Calu3 (cell line): ENCODE data around the gene KIRREL3. TPM values are rescaled to one million over a fixed set of nuclear protein-coding genes. Genes with fewer than 3 reads are reported as not detected.
"Not testable (repeated sequence)": the region's sequence is repeated elsewhere in the genome, so short reads cannot be mapped to it uniquely, and the experiment has no call there.

Source experiments
- BruUV-seq: library from RNA; stranded (reverse); fragments of 400-500 nt; replicated peaks from 2 replicates; lab custom pipeline; 2021; lab: Mats Ljungman, UMichigan
- CTCF ChIA-PET: fragments of 300-600 bp; sonication (Branson Sonifier 250); formaldehyde crosslinking; loops from one replicate; lab custom pipeline; 2022; ENCODE audit warnings: antibody characterized with exemption; lab: Charles Lee
- DNase-seq: peaks from one replicate; pipeline ENCODE4 v3.0.0; 2022
- H3K27ac Mint-ChIP-seq: one replicate; pipeline ENCODE4 v1.8.0; 2022; ENCODE audit warnings: mixed read lengths; ENCODE audit not compliant: unreplicated experiment
- H3K27me3 Mint-ChIP-seq: one replicate; pipeline ENCODE4 v1.8.0; 2022; ENCODE audit warnings: mixed read lengths; ENCODE audit not compliant: unreplicated experiment
- H3K36me3 Mint-ChIP-seq: one replicate; pipeline ENCODE4 v1.8.0; 2022; ENCODE audit warnings: mild to moderate bottlenecking, moderate library complexity, mixed read lengths; ENCODE audit not compliant: insufficient read depth, unreplicated experiment
- H3K4me1 Mint-ChIP-seq: one replicate; pipeline ENCODE4 v1.8.0; 2022; ENCODE audit warnings: mild to moderate bottlenecking, low read depth, mixed read lengths; ENCODE audit not compliant: unreplicated experiment
- H3K4me3 Mint-ChIP-seq: one replicate; pipeline ENCODE4 v1.8.0; 2022; ENCODE audit warnings: mild to moderate bottlenecking, low read depth, moderate library complexity, mixed read lengths; ENCODE audit not compliant: unreplicated experiment
- H3K9me3 Mint-ChIP-seq: one replicate; pipeline ENCODE4 v1.8.0; 2022; ENCODE audit warnings: low read depth, mixed read lengths; ENCODE audit not compliant: unreplicated experiment
- intact Hi-C: fragments of 100-400 bp; cut with micrococcal nuclease; formaldehyde crosslinking; loops from one replicate; pipeline ENCODE4 v1.10.0; 2022; ENCODE audit not compliant: unreplicated experiment
- total RNA-seq: library from RNA; stranded (reverse); gene quantifications from 2 replicates; pipeline ENCODE4 v1.2.3, GENCODE V29; 2022
- TF ChIP-seq, protein P1 (sequence below): fragments of 200-600 bp; IDR thresholded peaks from one replicate; pipeline ENCODE4 v1.8.0; 2022; ENCODE audit warnings: antibody characterized with exemption; ENCODE audit not compliant: unreplicated experiment

The KIRREL3 gene
- total RNA-seq, 1 experiment from 2014 or later = 0.26 TPM

DNA sequence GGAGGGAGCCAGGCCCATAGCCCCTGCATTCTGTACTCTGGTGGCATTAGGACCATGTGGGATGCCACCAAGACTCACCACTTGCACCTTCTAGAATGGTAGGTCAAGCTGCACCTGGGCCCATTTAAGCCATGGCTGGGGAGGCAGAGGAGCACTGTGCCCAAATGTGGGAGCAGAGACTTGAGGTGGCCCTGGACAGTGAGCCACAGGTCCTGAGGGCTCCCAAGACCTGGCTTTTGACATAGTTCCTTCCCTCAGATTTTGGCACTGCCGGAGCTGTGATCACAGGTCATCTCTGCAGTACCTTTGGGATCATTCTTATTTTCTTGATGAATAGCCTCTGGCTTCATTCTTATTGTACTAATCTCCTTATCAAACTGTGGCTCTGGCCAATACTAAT, 601.8 kb downstream of the KIRREL3 start:
- H3K27me3 Mint-ChIP-seq = no peaks in the 10 kb centered on the region

DNA sequence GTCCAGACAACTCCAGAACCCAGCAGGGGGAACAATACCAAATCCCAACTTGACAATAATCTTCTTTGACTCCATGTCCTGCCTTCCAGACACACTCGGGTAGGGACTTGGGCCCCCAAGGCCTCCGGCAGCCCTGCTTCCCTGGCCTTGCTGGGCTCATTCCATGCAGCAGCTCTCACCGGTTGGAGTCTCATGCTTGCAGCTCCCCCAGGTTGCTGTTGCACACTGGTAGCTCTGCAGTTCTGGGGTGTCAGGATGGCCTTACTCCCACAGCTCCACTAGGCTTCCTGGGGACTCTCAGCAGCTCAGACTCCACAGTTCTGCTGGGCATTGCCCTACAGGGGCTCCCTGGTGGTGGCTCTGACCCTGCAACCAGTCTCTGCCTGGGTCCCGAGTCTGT, 602.3 kb downstream of the KIRREL3 start:
- TF ChIP-seq, protein P1, sequence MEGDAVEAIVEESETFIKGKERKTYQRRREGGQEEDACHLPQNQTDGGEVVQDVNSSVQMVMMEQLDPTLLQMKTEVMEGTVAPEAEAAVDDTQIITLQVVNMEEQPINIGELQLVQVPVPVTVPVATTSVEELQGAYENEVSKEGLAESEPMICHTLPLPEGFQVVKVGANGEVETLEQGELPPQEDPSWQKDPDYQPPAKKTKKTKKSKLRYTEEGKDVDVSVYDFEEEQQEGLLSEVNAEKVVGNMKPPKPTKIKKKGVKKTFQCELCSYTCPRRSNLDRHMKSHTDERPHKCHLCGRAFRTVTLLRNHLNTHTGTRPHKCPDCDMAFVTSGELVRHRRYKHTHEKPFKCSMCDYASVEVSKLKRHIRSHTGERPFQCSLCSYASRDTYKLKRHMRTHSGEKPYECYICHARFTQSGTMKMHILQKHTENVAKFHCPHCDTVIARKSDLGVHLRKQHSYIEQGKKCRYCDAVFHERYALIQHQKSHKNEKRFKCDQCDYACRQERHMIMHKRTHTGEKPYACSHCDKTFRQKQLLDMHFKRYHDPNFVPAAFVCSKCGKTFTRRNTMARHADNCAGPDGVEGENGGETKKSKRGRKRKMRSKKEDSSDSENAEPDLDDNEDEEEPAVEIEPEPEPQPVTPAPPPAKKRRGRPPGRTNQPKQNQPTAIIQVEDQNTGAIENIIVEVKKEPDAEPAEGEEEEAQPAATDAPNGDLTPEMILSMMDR = no peak
- H3K9me3 Mint-ChIP-seq = no peaks in the 10 kb centered on the region
- peaks cover 8% of the 10 kb centered on the region for H3K36me3 Mint-ChIP-seq
- H3K27ac Mint-ChIP-seq = no peak overlapping the region
- no peak overlapping the region for H3K4me3 Mint-ChIP-seq
- H3K27me3 Mint-ChIP-seq = no peaks in the 10 kb centered on the region
- no peak for DNase-seq
- H3K4me1 Mint-ChIP-seq = peaks cover 3% of the 10 kb centered on the region
- BruUV-seq = no TSS peak
- intact Hi-C loops = no loop called here
- CTCF ChIA-PET = no interaction called here

More for the DNA sequence above, 601.8 kb downstream of the KIRREL3 start:
- Mint-ChIP-seq H3K27ac (no peak overlapping the region), H3K9me3 (no peaks in the 10 kb centered on the region), H3K4me3 (no peak overlapping the region), H3K4me1 (peaks cover 7% of the 10 kb centered on the region), H3K36me3 (peaks cover 13% of the 10 kb centered on the region)
- DNase-seq = no peak
- intact Hi-C loops = no loop called here
- TF ChIP-seq, protein P1 = no peak
- CTCF ChIA-PET = no interaction called here
- BruUV-seq = no TSS peak

DNA sequence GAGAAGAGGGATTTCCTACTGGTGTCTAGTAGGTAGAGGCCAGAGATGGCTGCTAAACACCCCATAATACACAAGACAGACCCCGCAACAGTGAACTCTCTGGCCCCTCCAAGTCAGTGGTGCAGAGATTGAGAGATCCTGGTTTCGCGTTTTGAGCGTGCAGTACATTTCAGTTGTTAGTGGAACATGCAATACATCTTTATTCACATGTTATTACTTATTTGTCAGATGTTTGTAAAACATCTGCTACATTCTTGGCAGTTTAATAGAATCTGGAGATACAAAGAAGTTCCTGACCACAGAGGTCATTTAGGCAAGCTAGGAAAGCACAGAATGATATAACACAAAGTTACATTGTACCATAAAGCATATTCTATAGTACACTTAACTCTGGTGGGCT, 603.6 kb downstream of the KIRREL3 start:
- intact Hi-C loops = no loop called here
- TF ChIP-seq, protein P1 = no peak
- CTCF ChIA-PET = no interaction called here
- no peak for DNase-seq
- H3K27ac Mint-ChIP-seq = no peak overlapping the region
- H3K4me1 Mint-ChIP-seq = no peaks in the 10 kb centered on the region
- no peaks in the 10 kb centered on the region for H3K9me3 Mint-ChIP-seq
- no peaks in the 10 kb centered on the region for H3K27me3 Mint-ChIP-seq
- H3K4me3 Mint-ChIP-seq = no peak overlapping the region
- H3K36me3 Mint-ChIP-seq = peaks cover 4% of the 10 kb centered on the region
- no TSS peak for BruUV-seq

DNA sequence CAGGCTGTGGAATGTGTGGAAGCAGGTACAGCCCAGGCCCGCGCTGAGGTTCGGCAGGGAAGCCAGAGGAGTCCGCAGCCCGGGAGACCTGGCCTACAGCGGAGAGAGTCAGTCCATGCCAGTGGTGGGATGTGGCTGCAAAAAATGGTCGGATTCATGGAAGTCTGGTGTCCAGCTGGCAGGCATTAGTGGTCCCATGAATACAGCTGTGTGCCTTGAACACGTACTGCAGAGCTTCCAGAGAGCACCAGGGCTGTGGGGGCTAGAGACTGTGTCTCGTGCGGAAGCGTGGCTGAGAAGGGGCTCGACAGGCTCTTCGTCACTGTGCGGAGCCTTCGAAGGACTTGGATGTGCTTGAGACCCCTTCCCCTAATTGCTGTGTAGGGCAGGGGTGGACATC, 604.3 kb downstream of the KIRREL3 start:
- H3K9me3 Mint-ChIP-seq, H3K27me3 Mint-ChIP-seq, H3K4me1 Mint-ChIP-seq, BruUV-seq, CTCF ChIA-PET, H3K4me3 Mint-ChIP-seq, intact Hi-C loops, H3K27ac Mint-ChIP-seq, H3K36me3 Mint-ChIP-seq, DNase-seq: not testable (repeated sequence)

DNA sequence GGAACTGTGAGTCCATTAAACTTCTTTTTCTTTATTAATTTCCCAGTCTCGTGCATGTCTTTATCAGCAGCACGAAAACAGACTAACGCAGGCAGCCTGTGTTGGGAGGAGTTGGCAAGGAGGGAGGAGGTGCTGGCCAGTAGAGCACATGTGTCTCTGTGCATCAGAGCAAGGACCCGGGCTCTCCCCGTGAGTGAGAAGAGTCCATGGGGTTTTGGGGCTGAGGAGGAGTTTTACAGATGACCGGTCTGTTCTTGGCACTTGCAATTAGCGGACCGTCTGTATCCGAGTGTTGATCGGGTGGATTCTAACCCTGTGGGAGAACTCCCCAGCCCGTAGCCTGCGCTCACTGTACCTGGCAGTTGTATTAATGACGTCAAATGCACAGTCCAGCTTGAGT, 604.8 kb downstream of the KIRREL3 start:
- CTCF ChIA-PET, H3K4me1 Mint-ChIP-seq, H3K4me3 Mint-ChIP-seq, intact Hi-C loops, DNase-seq, H3K36me3 Mint-ChIP-seq, BruUV-seq, H3K27me3 Mint-ChIP-seq, H3K9me3 Mint-ChIP-seq, H3K27ac Mint-ChIP-seq: not testable (repeated sequence)

DNA sequence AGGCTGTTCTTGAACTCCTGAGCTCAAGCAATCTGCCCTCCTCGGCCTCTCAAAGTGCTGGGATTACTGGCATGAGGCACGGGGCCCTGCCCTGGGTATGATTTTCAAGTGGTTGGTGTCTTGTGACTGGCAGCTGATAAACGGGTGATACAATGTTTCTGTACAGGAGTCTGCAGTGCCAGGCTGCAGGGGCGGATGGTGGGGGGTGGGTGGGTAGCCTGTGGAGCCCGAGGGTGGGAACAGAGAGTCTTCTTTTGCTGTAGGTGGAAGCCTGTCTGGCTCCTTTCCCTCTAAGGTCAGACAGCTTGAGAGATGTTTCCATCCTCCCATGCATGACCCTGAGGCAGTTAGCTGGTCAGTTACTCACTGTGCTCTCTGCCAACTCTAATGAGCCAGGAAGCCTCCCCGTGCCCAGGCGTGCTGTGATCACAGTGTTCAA, 605.9 kb downstream of the KIRREL3 start:
- intact Hi-C loops = not testable (repeated sequence)

More for the DNA sequence above, 605.9 kb downstream of the KIRREL3 start:
- CTCF ChIA-PET, H3K4me1 Mint-ChIP-seq, H3K27ac Mint-ChIP-seq, H3K27me3 Mint-ChIP-seq, H3K4me3 Mint-ChIP-seq, BruUV-seq, H3K36me3 Mint-ChIP-seq, DNase-seq, H3K9me3 Mint-ChIP-seq: not testable (repeated sequence)
